GM10248 (cell line): ENCODE results near the gene RPS6KB2.
A peak's percentile ranks its signal among the peaks of the same experiment; 100 is the strongest.

Experiments used
- CTCF ChIA-PET: fragments of 300-600 bp; sonication (Branson Sonifier 250); formaldehyde crosslinking; extraction: SDS; loops from one replicate; lab custom pipeline; 2021; ENCODE audit warnings: antibody characterized with exemption; lab: Yijun Ruan, JAX
- POLR2A ChIA-PET: fragments of 350-650 bp; sonication (Branson Sonifier 250); formaldehyde crosslinking; extraction: SDS; loops from one replicate; lab custom pipeline; 2020; ENCODE audit warnings: antibody characterized with exemption; lab: Yijun Ruan, JAX
- DNase-seq: peaks from one replicate; pipeline ENCODE4 v3.0.0; 2012; ENCODE audit errors: extremely low spot score
- TF ChIP-seq, protein P1 (sequence below): IDR thresholded peaks from 2 replicates; pipeline ENCODE4 v1.5.1; 2012; ENCODE audit warnings: mild to moderate bottlenecking, low read depth; ENCODE audit errors: extremely low read depth, missing control alignments, control extremely low read depth

The RPS6KB2 gene

DNA sequence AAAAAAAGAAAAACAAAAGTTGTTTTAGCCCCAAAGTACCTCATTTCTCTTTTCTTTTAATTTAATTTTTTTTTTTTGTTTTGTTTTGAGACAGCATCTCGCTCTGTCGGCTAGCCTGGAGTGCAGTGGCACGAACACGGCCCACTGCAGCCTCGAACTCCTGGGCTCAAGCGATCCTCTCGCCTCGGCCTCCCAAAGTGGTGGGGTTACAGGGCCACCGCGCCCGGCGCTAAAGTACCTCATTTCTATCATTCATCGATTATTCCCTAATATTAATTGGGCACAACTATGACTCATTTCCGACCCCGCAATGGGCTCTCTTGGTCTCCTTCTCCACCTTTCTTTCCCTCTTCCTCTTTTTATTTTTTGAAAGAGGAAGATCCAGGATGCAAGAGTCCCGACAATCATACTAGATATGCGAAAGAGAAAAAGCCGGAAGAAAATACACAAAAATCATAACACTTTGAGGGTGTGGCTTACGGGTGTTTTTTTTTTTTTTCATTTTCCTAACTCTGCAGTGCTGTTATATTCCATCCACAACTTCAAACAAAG lies 54.1 kb downstream of the RPS6KB2 start:
- TF ChIP-seq, protein P1, sequence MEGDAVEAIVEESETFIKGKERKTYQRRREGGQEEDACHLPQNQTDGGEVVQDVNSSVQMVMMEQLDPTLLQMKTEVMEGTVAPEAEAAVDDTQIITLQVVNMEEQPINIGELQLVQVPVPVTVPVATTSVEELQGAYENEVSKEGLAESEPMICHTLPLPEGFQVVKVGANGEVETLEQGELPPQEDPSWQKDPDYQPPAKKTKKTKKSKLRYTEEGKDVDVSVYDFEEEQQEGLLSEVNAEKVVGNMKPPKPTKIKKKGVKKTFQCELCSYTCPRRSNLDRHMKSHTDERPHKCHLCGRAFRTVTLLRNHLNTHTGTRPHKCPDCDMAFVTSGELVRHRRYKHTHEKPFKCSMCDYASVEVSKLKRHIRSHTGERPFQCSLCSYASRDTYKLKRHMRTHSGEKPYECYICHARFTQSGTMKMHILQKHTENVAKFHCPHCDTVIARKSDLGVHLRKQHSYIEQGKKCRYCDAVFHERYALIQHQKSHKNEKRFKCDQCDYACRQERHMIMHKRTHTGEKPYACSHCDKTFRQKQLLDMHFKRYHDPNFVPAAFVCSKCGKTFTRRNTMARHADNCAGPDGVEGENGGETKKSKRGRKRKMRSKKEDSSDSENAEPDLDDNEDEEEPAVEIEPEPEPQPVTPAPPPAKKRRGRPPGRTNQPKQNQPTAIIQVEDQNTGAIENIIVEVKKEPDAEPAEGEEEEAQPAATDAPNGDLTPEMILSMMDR: no peak
- no peak for DNase-seq
- ChIA-PET CTCF (interaction anchor here (0.7 to 2.5 kb wide), 8 partner anchors 9 to 100 kb away, joined by 3 to 12 read pairs (median 4); partner anchors contain the start of genes PITPNM1 and TMEM134), POLR2A (interaction anchor here (0.9 to 1.0 kb wide), 4 partner anchors 11 to 46 kb away, joined by 3 to 5 read pairs (median 3); partner anchors contain the start of gene PTPRCAP)

DNA sequence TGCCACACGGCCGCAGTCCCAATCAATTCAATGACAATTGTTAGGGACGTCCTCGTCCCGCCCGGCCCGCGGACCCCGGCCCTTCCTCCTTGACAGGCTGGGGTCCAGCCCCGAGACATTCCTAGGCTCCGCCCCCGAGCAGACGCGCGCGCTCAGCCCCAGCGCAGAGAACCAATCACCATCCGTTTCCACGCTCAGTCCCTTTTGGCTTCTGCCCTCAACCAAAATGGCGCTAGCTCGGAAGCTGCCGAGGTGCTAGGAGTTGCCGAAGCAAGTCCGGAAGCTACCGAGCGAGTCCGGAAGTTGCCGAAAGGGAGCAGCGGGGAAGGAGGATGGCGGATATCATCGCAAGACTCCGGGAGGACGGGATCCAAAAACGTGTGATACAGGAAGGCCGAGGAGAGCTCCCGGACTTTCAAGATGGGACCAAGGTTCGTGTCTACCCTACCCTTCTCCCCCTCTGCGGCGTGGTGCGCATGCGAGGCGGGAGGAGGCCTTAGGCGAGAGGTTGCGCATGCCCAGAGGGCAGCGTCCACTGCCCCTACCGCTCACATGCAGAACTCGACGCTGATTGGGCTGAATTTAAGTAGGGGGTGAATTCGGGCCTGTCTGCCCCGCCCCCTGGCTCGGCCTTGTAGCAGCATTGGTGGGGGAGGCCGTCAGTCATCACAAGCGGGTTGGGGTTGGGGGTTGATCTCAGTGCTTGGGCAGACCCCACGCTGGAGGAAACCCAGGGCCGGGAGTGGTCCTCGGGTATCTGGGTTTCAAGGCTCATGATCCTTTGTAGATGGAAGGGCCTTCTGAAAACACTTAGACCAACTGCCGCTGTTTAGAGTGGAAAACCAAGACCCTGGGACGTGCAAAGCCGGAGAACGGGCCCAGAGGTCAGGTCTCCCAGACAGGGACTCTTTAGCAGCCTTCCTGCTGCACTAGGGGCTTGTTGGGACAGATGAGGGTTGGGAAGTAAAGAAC lies 54.8 kb downstream of the RPS6KB2 start, which contains the start of gene AIP:
AIP (plus strand) TSS at position 200 of the 972 bp plus-strand sequence; CDS start at position 333, 133 bp downstream.
- CTCF ChIA-PET: interaction anchor here (0.7 to 2.5 kb wide), 6 partner anchors 8 to 82 kb away, joined by 3 to 12 read pairs (median 6); partner anchors contain the start of genes PITPNM1 and TMEM134
- DNase-seq: peak; percentile 94
- TF ChIP-seq, protein P1: no peak
- POLR2A ChIA-PET: interaction anchor here (0.9 to 1.0 kb wide), 4 partner anchors 10 to 47 kb away, joined by 3 to 5 read pairs (median 3); partner anchors contain the start of gene PTPRCAP

DNA sequence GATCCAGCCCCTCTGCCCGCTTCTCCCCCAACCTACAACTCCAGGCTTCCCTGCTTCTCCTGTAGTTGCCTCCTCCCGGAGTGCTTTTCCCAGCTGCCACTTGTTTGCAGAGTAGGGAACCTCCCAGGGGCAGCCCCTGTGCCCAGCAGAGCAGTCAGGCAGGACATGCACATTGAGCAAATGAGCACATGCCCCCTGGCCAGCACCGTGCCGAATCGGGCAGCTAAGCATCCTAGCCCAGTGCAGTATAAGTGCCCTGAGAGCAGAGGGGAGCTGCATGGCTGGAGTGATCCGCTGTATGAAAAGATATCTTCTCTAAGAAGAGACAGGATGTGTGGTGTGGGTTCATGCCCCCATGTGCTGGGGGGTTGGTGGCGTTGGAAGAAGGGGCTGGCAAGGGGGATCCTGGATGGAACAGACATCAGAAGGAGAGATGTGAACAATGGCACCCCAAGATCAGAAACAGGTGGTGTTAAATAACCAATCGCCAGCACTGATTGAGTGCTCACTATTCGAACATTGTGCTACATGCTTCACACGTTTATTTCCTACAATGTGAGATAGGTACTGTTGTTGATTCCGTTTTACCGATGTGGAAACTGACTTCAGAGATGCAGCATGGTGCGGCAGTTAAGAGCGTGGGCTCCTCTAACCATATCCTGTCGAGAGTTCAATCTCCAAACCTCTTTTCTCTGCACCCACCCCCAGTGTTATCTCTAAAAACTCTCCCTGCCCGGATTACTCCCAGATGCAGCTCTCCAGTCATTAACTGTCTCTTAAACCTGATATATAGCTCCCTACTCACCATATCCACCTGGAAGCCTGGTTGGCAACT lies 55.8 kb downstream of the RPS6KB2 start:
- TF ChIP-seq, protein P1: no peak
- CTCF ChIA-PET: interaction anchor here (1.3 to 2.5 kb wide), 6 partner anchors 9 to 131 kb away, joined by 3 to 12 read pairs (median 8); partner anchors contain the start of genes PITPNM1, POLD4, PPP1CA and TMEM134
- DNase-seq: no peak
- POLR2A ChIA-PET: no interaction called here

DNA sequence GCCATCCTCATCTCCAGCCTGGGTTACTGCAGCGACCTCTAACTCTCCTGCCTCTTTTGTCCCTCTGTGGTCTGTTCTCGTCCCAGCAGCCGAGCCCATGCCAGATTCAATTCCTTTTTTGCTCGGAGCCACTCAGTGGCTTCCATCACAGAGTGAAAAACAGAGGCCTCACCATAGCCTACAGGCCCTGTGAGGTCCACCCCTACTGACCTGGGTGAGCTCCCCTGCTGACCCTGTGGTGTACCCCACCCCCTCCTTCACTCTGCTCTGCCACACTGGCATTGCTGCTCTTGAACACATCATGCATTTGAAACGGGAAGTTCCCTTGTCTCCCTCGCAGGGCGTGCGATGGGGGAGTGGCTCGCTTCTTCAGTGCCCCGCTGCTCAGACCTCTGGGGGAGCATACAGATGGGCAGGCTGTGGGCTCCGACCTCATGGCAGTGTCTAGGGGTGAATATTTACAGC lies 56.6 kb downstream of the RPS6KB2 start:
- TF ChIP-seq, protein P1: peak; percentile 7
- CTCF ChIA-PET: interaction anchor here (1.1 to 2.5 kb wide), 6 partner anchors 10 to 132 kb away, joined by 3 to 12 read pairs (median 6); partner anchors contain the start of genes POLD4, PPP1CA and TMEM134
- POLR2A ChIA-PET: no interaction called here
- no peak for DNase-seq
